NCI-H345 (cell line): ENCODE results near the gene EFNA5.

ENCODE experiments used
- DNase-seq: peaks from one replicate; lab custom pipeline; 2025; lab: John Stamatoyannopoulos, UW

Gene EFNA5

DNA sequence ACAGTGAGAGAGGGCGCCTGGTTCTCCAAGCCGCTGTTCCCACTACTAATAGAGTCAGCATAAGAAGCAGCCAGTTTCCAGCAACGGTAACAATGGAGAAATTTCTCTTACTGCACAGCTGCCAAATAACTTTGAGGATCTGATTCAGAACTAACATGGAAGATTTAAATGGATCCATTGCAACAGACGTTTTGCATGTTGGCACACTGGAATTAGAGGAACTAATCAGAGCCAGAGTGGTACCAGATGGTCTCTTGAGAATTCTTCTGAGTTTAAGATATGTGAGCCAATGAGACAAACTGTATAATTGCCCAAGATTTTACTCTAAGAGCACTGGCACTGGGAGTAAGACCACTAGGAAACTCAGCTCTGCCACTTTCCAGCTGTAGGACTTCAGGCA lies 186.5 kb downstream of the EFNA5 start:
- no peak for DNase-seq

GRCh38 chr5:107483231-107484024 lies 187.3 kb downstream of the EFNA5 start:
- no peak for DNase-seq

- no peak for DNase-seq
Observed at GRCh38 chr5:107478068-107478641, 192.6 kb downstream of the EFNA5 start.

DNA sequence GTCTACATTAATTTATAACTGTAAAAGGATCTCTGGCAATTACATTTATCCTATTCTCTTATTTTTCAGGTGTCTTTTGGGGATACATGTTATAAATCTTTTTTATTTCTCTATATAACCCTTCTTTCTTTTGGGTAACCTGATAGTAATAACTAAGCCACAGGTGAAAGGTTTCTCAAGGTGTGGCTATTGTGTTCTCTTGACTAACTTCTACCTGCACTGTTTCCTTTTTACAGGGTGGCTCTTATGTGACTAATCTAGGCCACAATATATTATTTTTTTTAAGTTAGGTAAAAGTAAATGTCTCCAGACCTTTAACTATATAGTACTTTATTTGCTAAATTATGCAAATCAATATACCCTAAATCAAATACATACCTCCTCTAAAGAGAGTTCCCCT lies 193.2 kb downstream of the EFNA5 start:
- no peak for DNase-seq

GRCh38 chr5:107476783-107477182 lies 194.0 kb downstream of the EFNA5 start:
- no peak for DNase-seq

DNA sequence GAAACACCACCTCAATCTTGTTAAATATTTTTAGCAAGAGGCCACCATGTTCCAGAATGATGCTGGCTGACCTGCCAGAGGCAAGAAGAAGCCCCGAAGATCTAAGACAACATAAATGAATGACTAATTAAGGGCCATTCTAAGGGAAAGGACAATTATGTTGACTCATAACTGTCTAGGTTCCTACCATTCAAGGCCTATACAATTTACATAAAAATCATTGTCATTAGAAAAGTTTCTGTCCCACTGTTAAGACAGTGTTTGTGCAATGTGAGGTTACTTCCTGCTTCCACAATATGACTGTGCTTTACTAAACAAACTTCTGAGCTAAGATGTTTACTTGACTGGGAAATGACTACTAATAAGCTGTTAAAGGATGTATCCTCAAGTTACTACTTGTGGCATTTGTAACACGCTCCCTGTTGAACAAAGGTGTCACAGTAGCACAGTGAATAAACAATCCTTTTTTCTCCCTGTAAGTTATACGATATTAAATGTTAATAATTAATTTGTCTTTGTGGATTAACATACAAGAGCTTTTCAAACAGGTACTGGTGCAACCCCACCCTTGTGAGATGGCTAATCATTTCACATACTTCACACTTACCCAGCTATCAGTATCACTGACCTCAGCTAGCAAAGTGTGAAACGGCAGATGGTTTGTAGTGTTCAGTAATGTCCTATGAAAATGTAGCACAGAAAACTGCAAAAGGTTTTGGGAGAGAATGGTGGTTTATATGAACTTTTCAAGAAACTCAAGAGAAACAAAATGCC lies 195.8 kb downstream of the EFNA5 start:
- no peak for DNase-seq

GRCh38 chr5:107474361-107474715 lies 196.4 kb downstream of the EFNA5 start:
- DNase-seq, result no peak

DNA sequence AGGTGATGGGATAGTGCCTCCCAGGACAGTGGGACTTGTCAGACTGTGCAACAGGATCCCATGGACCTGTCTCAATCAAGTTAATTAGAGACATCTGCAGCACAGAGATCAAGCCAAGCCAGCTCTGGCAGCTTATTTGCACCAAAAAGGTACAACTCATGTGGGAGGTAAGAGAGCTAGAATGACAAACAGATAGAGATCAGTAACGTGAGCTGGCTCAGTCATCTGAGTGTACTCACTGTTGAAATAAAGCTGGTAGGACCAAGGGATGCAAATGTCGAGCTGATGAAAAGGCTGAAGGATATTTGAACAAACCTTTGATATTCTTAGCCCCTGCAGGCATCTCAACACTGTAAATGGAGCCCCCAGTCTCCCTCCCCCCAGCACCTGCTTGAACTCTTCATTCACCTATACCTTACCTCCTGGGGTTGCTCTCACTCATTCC lies 198.1 kb downstream of the EFNA5 start:
- DNase-seq, result peak; percentile 27

DNA sequence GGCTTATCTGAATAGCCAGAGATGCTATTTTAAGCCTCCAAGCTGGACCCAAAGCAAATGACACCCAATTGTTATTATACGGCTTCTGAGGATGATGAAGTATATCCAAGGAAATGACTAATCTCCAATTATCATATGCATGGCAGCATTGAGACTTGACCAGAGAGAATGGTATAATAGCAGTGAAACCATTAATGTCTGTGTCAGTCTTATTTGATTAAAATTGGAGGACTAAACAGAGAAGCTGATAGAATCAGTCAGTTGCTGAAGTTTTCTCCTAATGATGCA lies 200.5 kb downstream of the EFNA5 start:
- DNase-seq, result no peak

DNA sequence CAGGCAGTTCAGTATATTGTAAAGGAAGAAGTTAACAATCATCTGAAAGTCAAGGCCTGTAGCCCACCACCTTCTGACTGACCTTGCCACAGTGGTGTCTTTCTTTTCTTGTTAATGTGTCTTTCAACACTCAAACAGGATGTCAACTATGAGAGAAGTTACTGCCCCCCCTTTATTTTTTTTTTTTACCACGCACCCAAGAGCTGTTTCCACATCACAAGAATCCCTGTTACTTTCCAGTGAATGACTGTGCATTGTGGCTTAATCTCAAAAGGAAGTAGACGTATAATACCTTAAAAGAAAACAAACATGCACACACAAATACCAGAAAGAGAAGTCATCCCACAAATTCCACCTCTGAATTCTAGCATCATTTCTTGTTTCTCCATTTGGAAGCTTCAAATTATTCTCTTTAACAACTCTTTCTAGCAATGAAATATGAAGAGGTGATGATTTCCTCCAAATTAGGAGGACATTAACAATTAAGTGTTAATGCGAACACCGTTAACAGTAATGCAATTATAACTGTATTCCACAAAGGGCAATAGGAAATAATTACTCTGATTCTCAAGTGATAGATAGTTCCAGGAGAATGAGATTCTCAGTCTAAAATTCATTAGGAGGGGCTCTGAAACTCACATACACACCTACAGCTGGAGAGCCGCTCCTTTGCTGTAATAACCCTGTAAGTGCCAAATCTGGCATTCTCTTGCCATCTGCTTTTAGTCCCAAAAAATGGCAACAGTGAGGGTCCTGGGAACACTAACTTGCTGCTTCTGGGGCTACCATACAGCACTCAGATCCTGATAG lies 201.0 kb downstream of the EFNA5 start:
- DNase-seq, result no peak

GRCh38 chr5:107469064-107469463 lies 201.7 kb downstream of the EFNA5 start:
- DNase-seq, result no peak

GRCh38 chr5:107468276-107468675 lies 202.5 kb downstream of the EFNA5 start:
- no peak for DNase-seq

- DNase-seq, result no peak
Observed at GRCh38 chr5:107467137-107467932, 203.4 kb downstream of the EFNA5 start.

GRCh38 chr5:107466233-107466769 lies 204.4 kb downstream of the EFNA5 start:
- DNase-seq, result no peak

DNA sequence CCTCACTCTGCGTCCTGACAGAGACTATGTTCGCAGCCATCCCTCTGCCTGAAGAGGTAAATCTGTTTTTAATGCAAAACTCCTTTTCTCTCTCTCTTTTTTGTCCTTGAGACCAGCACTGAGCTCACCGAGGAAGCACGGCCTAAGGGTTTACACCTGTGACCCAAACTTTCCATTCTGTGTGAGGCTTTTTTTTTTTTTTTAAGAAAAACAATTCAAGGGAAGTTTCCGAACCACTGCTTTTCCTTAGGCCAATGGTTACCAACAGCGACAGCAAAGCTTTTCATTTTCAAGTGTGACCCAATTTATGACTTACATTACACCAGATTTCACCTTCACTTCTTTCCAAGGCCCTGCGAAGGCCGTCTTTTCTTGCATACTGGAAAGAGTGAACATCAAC lies 205.9 kb downstream of the EFNA5 start:
- no peak for DNase-seq

DNA sequence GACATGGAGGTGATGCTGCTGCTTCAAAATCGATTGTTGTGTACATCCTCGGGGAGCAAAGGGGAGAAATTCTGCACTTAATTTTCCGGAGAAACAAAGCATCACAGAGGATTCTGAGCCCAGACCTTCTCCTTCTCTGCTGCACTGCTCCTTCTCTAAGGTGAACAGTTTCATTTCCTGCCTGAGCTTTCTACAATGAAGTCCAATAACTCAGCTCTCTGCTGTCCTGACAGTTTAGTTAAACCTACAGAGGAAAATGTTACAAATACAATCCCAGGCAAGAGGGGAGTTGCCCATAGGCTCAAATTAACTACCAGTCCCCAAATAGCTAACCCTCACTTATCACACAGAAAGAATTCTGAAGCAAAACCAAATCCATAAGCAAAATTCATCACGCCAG lies 206.3 kb downstream of the EFNA5 start:
- no peak for DNase-seq

- no peak for DNase-seq
Observed at GRCh38 chr5:107463731-107464130, 207.0 kb downstream of the EFNA5 start.

GRCh38 chr5:107461770-107462169 lies 209.0 kb downstream of the EFNA5 start:
- DNase-seq, result no peak

- DNase-seq, result no peak
Observed at GRCh38 chr5:107460789-107461188, 209.9 kb downstream of the EFNA5 start.

- no peak for DNase-seq
Observed at GRCh38 chr5:107459605-107460004, 211.1 kb downstream of the EFNA5 start.

GRCh38 chr5:107458322-107458721 lies 212.4 kb downstream of the EFNA5 start:
- DNase-seq, result no peak
